Transverse colon (tissue), 4 donors: ENCODE data around the gene ZNF785. TPM values are rescaled to one million over a fixed set of nuclear protein-coding genes. Genes with fewer than 3 reads are reported as not detected.
"Not testable (repeated sequence)": the region's sequence is repeated elsewhere in the genome, so short reads cannot be mapped to it uniquely, and the experiment has no call there.

ENCODE experiments used
- DNase-seq: peaks from one replicate; pipeline ENCODE4 v3.0.0-alpha.2; 2019
- H3K27ac ChIP-seq, 4 donors: fragments of 200-600 bp; sonication (generic); 2 replicates each; pipeline ENCODE4 v1.5.1; 2016 to 2018; ENCODE audit warnings: inconsistent platforms in 4 of 4
- H3K27me3 ChIP-seq: fragments of 200-600 bp; sonication (generic); 2 replicates; pipeline ENCODE4 v1.5.1; 2017; ENCODE audit warnings: inconsistent platforms
- H3K36me3 ChIP-seq, 4 donors: fragments of 200-600 bp; sonication (generic); 2 replicates each; pipeline ENCODE4 v1.5.1; 2017 to 2019; ENCODE audit warnings: inconsistent platforms in 4 of 4
- H3K4me1 ChIP-seq, 4 donors: fragments of 200-600 bp; sonication (generic); 2 replicates each; pipeline ENCODE4 v1.5.1; 2017 to 2020; ENCODE audit warnings: inconsistent platforms in 4 of 4
- H3K4me3 ChIP-seq, 4 donors: fragments of 200-600 bp; sonication (generic); 1 replicate in 1 of 4; 2 replicates in 3 of 4; pipeline versions ENCODE4 v1.5.1 to v1.6.1; 2017 to 2019; ENCODE audit warnings: inconsistent platforms in 4 of 4
- H3K9me3 ChIP-seq, 2 donors: fragments of 200-600 bp; sonication (generic); 2 replicates each; pipeline ENCODE4 v1.5.1; 2017 to 2019; ENCODE audit warnings: inconsistent platforms in 2 of 2
- CTCF ChIP-seq, 5 experiments: fragments of 200-600 bp in 3 of 5; fragments of 450-650 bp in 2 of 5; sonication (generic) in 3 of 5; IDR thresholded peaks; 1 replicate in 2 of 5; 2 replicates in 3 of 5; pipeline ENCODE4 v1.5.1; 2016 to 2017; ENCODE audit warnings: antibody characterized with exemption in 5 of 5, inconsistent platforms in 3 of 5, mild to moderate bottlenecking in 2 of 5, moderate library complexity in 1 of 5
- EP300 ChIP-seq: sonication (generic); formaldehyde crosslinking; IDR thresholded peaks from one replicate; pipeline ENCODE4 v1.6.1; 2017; ENCODE audit warnings: antibody characterized with exemption, low read depth
- POLR2A ChIP-seq: fragments of 450-650 bp; IDR thresholded peaks from one replicate; pipeline ENCODE4 v1.6.1; 2016; ENCODE audit warnings: antibody characterized with exemption, mild to moderate bottlenecking, moderate library complexity
- POLR2AphosphoS5 ChIP-seq, 3 donors: sonication (generic); formaldehyde crosslinking; IDR thresholded peaks; one replicate each; pipeline ENCODE4 v1.6.1; 2016; ENCODE audit warnings: antibody characterized with exemption in 3 of 3
- WGBS, 2 donors: methylation state at CpG; one replicate each; pipeline ENCODE4 v1.1.5; 2018; ENCODE audit warnings: low coverage in 1 of 2; 5-methylcytosine and 5-hydroxymethylcytosine counted together
- in situ Hi-C, 4 donors: fragments of 200-750 bp; cut with MboI; loops; one replicate each; pipeline versions ENCODE4 v1.15.0 to v1.15.1; 2017; ENCODE audit warnings: low sequenced_read_pairs in 3 of 4, low pct_ligation_motif_present in 1 of 4, low pct_unique_long_range_greater_than_20kb in 1 of 4
- intact Hi-C: fragments of 100-400 bp; cut with DNase I; formaldehyde crosslinking; loops from one replicate; pipeline ENCODE4 v1.15.1; 2023; ENCODE audit warnings: low total_unique reads
- total RNA-seq, 4 donors: library from RNA; depleted of rRNA; stranded (reverse); fragments of >200 nt; gene quantifications; one replicate each; pipeline ENCODE4 v1.1.0, GENCODE V29; 2016

The ZNF785 gene
- total RNA-seq, 4 donors from 2014 or later: 17.2 to 131 (median 20.5) TPM

GRCh38 chr16:30541502-30542329, 43.8 kb downstream of the ZNF785 start:
- no peaks in the 10 kb centered on the region for H3K9me3 ChIP-seq
- no peaks in the 10 kb centered on the region for H3K27me3 ChIP-seq
- TF ChIP-seq POLR2A (no peak), POLR2AphosphoS5 (IDR thresholded peaks at IDR 0.05) (peak in 1 of 3 donors; percentile 23)
- peak overlapping the region; percentile 76 to 83 (median 80) for H3K27ac ChIP-seq
- intact Hi-C loops (no loop called here), in situ Hi-C loops (no loop called here)
- no peaks in the 10 kb centered on the region for H3K36me3 ChIP-seq
- peak overlapping the region in 1 of 4 donors; percentile 17 for H3K4me3 ChIP-seq
- peak; percentile 69 for DNase-seq
- peaks cover 0 to 25% (median 17%) of the 10 kb centered on the region in 4 donors for H3K4me1 ChIP-seq
- 39 to 57% methylated on average over 10 of the region's 10 CpGs for WGBS, 2 donors

- H3K27me3 ChIP-seq, H3K9me3 ChIP-seq, intact Hi-C loops, in situ Hi-C loops, H3K4me3 ChIP-seq, DNase-seq, H3K36me3 ChIP-seq: not testable (repeated sequence)
- H3K4me1 ChIP-seq: peaks cover 2 to 33% (median 23%) of the 10 kb centered on the region in 4 donors
- H3K27ac ChIP-seq: peak overlapping the region; percentile 76 to 83 (median 80)
- 25 to 46% methylated on average over 1 to 9 of the region's 9 CpGs for WGBS, 2 donors
These were observed 44.5 kb downstream of the ZNF785 start for GRCh38 chr16:30540916-30541464.

GRCh38 chr16:30539986-30540526, 45.4 kb downstream of the ZNF785 start:
- H3K4me1 ChIP-seq: peaks cover 5 to 40% (median 31%) of the 10 kb centered on the region in 4 donors
- H3K27me3 ChIP-seq, H3K4me3 ChIP-seq, H3K36me3 ChIP-seq, intact Hi-C loops, H3K9me3 ChIP-seq, in situ Hi-C loops, DNase-seq: not testable (repeated sequence)
- 45 to 87% methylated on average over 4 to 13 of the region's 13 CpGs for WGBS, 2 donors
- peak overlapping the region in 3 of 4 donors; percentile 48 to 83 (median 77) for H3K27ac ChIP-seq

- Histone ChIP-seq H3K27ac (peak overlapping the region in 2 of 4 donors; percentile 48 to 77), H3K4me3 (no peak overlapping the region), H3K4me1 (peaks cover 5 to 40% (median 32%) of the 10 kb centered on the region in 4 donors), H3K36me3 (no peaks in the 10 kb centered on the region), H3K9me3 (no peaks in the 10 kb centered on the region), H3K27me3 (no peaks in the 10 kb centered on the region)
- intact Hi-C loops: no loop called here
- TF ChIP-seq POLR2A (no peak), CTCF (IDR thresholded peaks at IDR 0.05) (no peak), EP300 (no peak), POLR2AphosphoS5 (IDR thresholded peaks at IDR 0.05) (no peak)
- DNase-seq: no peak
- 73% methylated on average over 8 of the region's 8 CpGs; no CpG with 5 or more reads in 1 of the 2 donors for WGBS, 2 donors
- in situ Hi-C loops: no loop called here
These were observed 46.2 kb downstream of the ZNF785 start for GRCh38 chr16:30539000-30539964.

GRCh38 chr16:30536391-30537024, 49.0 kb downstream of the ZNF785 start:
- H3K9me3 ChIP-seq, H3K36me3 ChIP-seq, DNase-seq, in situ Hi-C loops, intact Hi-C loops, H3K27me3 ChIP-seq: not testable (repeated sequence)
- Histone ChIP-seq H3K4me1 (peaks cover 9 to 41% (median 35%) of the 10 kb centered on the region in 4 donors), H3K4me3 (peak overlapping the region in 1 of 4 donors; percentile 65), H3K27ac (peak overlapping the region; percentile 93 to 96 (median 95))
- WGBS, 2 donors: 88 to 90% methylated on average over 13 of the region's 13 CpGs
